ENCODE data around the gene PILRA.
"Not testable (repeated sequence)": the region's sequence is repeated elsewhere in the genome, so short reads cannot be mapped to it uniquely, and the experiment has no call there.

PILRA gene

DNA sequence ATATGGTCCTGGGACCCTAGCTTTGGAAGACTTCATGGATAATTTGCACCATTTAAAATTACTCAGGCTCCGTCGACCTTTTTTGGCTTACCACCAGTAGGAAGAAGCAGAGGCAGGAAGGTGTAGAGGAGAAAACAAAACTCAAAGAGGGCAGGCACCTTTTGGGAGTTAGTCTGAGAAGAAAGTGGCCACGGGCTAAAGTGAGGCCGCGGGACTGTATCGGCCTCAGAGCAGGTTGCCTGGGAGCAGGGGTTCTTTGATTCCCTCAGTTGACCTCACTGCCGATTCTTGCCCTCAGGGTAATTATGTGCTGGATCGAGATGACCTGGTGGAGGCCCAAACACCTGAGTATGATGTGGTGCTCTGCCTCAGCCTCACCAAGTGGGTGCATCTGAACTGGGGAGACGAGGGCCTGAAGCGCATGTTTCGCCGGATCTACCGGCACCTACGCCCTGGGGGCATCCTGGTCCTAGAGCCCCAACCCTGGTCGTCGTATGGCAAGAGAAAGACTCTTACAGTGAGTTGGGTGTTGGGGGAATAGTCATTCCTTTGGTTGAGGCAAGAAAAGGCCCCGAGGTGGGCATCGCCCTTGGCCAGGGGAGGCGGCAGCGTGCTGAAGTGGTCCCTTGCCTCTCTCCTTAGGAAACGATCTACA lies 59.5 kb downstream of the PILRA start:
- no peak for DNase-seq (ENCODE audit: low read depth in 2 of 2, low spot score in 1 of 2)

DNA sequence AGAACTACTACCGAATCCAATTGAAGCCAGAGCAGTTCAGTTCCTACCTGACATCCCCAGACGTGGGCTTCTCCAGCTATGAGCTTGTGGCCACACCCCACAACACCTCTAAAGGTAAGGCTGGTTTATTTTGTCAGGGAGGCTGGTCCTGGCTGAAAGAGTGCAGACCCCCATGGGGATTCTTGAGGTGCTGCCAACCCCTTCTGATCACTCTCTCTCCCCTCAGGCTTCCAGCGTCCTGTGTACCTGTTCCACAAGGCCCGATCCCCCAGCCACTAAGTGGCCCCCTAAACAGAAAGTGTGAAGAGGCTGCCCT lies 59.9 kb downstream of the PILRA start:
- no peak for DNase-seq (ENCODE audit: low read depth in 2 of 2, low spot score in 1 of 2)

DNA sequence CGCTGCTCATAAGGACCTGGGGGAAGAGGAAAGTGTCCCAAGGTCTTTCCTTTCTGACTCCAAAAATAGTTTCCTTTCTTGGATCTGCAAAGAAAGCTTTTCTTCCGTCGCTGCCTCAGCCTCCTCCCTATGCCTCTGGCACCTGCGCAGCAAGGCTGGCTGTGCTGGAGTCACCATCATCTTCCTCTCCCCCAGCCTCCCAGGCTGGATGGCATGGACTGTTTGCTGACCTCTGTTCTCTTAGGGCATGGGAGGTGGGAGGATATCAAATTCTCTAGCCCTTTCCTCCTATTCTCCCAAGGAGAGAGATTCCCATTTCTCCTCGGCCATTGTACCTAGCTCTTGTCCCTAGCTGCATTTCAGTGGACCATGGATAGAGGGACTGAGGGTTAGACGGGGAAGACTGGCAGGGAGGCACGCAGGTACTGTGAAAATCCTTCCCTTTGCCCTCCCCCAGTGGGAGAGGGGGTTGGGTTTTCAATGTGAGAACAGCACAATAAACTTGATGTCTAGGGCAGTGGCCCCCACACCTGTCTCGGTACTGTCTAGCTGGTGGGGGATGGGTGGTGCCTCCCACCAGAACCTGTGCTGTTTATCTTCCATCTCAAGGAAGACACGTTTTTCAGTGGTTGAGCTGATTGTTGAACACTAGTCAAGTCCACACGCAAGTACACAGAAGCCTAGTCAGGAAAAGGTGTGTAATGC lies 60.5 kb downstream of the PILRA start:
- DNase-seq (ENCODE audit: low read depth in 2 of 2, low spot score in 1 of 2) = no peak

DNA sequence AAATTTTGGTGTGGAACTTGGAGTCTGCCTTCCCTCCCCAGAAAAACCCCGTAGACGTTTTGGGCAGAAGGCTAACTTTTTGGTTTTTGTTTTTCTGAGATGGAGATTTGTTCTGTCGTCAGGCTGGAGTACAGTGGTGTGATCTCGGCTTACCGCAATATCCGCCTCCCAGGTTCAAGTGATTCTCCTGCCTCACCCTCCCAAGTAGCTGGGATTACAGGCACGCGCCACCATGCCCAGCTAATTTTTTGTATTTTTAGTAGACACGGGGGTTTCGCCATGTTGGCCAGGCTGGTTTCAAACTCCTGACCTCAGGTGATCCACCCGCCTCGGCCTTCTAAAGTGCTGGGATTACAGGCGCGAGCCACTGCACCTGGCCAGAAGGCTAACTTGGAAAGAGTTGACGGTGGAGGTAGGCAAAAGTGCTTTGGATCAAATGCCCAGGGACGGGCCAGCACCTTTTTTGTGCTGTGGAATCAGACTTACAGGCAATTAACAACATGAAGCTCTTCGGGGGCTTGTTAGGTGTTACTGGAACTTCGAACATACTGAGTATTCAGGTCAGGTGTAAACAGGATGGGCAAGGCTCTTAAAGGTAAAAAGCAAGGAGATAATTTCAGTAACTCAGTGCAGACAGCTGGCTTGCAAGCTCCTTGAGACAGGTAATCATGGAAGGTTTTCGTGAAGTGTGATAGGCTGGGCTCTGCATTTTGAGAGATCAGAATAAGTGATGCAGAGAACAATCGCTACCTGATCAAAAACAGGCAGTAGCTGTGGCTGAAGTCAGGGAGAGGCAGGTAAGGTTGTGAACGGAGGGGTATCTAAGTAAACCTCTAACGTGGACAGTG lies 61.2 kb downstream of the PILRA start:
- DNase-seq (ENCODE audit: low read depth in 2 of 2, low spot score in 1 of 2) = no peak

DNA sequence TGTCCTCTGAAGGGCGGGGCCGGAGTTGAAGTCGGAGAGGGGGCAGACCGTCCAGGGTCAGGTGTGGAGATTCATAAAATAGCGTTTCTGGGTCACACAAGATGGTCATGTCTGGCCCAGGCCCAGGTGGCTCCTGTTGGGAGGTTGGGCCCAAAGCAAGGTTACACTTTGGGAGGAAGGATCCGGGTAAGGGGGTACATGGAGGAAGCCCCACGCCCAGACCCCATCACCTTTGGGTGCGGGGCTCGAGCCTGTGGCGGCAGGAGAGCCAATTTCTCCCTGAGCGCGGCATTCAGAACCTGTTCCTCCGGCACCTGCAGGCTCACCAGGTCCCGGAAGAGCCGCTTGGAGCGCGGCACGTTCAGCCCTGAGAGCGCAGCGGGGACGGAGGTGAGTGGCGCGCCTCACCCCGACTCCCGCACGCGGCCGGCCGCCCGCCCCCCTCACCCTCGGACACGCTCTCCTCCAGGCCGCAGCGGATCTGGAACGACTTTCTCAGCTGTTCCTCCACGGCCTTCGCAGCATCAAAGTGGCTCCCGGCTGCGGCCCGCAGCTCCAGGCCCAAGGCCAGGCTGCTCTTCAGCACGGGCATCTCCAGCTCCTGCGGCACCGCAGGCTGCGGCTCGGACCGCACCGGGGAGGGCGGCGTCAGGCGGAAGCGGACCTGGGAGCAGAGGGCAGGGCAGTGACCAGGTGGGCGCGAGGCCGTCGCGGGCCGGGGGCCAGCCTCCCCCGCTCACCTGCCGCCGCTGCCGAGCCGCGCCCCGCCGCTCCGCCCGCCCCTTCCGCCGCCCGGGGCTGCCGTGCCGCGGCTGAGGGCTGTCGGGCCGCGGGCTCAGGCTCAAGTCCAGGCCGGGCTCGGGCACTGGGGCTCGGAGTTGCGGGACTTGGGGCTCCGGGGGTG lies 62.4 kb downstream of the PILRA start:
- peak in 1 of 2 donors; percentile 8 for DNase-seq (ENCODE audit: low read depth in 2 of 2, low spot score in 1 of 2)

DNA sequence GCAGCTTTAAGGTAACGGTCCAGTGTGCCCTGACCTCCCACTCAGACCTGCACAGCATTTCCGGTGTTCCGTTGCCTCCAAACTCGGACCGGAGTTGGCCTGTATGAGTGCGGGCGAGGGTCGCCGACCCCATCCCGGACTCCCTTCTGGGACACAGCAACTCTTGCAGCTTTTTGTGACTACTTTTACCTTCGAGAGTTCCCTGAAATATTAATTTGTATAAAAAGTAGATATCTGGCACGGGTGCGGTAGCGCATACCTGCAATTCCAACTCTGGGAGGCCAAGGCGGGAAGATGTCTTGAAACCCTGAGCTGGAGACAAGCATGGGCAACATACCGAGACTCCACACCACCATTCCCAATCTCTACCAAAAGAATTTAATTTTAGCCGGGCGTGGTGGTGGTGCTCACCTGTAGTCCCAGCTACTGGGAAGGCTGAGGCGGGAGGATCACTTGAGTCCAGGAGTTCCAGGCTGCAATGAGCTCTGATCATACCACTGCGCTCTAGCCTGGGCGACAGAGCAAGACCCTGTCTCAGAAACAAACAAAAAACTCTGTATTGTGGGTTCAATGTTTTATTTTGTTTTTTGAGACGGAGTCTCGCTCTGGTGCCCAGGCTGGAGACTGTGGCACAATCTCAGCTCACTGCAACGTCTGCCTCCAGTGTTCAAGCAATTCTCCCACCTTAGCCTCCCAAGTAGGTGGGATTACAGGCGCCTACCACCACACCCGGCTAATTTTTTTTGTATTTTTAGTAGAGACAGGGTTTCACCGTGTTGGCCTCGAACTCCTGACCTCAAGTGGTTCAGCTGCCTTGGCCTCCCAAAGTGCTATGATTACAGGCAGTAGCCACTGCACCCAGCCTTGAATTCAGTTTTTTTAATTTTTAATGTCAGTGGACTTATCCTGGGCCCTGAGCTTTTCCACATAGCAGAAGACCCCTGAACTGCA lies 64.1 kb downstream of the PILRA start:
- no peak for DNase-seq (ENCODE audit: low read depth in 2 of 2, low spot score in 1 of 2)

DNA sequence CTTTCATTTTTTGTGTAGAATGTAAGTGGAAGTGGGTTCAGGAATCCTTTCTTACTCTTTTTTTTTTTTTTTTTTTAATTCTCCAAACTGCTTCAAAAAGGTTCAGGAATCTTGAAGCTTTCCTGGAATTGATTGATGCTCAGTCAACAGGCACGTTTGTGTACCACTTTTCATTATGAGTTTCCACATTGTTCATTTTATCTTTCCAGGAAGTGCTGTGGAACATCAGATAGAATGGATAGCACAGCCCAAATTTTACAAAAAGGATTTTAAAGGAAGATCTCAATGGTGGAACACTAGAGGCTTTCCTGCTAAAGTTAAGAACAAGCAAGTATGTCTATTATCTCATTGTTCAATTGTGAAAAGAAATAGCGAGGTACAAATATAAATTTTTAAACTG lies 64.9 kb downstream of the PILRA start:
- no peak for DNase-seq (ENCODE audit: low read depth in 2 of 2, low spot score in 1 of 2)

DNA sequence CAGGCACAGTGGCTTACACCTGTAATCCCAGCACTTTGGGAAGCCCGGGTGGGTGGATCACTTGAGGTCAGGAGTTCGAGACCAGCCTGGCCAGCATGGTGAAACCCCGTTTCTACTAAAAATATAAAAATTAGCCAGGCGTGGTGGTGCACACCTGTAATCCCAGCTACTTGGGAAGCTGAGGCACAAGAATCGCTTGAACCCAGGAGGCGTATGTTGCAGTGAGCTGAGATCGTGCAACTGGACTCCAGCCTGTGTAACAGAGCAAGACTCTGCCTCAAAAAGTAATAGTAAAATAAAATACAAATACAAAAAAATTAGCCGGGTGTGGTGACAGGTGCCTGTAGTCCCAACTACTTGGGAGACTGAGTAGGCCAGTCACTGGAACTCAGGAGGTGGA lies 65.4 kb downstream of the PILRA start:
- DNase-seq (ENCODE audit: low read depth in 2 of 2, low spot score in 1 of 2) = not testable (repeated sequence)

DNA sequence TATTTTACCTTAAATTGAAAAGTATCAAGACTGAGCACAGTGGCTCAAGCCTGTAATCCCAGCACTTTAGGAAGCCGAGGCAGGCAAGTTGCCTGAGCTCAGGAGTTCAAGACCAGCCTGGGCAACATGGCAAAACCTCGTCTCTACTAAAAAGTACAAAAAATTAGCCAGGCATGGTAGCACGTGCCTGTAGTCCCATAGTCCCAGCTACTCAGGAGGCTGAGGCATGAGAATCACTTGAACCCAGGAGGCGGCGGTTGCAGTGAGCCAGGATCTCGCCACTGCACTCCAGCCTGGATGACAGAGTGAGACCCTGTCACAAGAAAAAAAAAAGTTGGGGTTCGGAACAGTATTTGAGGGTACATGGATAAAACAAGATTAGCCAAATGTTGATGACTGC lies 66.0 kb downstream of the PILRA start:
- DNase-seq (ENCODE audit: low read depth in 2 of 2, low spot score in 1 of 2) = not testable (repeated sequence)

DNA sequence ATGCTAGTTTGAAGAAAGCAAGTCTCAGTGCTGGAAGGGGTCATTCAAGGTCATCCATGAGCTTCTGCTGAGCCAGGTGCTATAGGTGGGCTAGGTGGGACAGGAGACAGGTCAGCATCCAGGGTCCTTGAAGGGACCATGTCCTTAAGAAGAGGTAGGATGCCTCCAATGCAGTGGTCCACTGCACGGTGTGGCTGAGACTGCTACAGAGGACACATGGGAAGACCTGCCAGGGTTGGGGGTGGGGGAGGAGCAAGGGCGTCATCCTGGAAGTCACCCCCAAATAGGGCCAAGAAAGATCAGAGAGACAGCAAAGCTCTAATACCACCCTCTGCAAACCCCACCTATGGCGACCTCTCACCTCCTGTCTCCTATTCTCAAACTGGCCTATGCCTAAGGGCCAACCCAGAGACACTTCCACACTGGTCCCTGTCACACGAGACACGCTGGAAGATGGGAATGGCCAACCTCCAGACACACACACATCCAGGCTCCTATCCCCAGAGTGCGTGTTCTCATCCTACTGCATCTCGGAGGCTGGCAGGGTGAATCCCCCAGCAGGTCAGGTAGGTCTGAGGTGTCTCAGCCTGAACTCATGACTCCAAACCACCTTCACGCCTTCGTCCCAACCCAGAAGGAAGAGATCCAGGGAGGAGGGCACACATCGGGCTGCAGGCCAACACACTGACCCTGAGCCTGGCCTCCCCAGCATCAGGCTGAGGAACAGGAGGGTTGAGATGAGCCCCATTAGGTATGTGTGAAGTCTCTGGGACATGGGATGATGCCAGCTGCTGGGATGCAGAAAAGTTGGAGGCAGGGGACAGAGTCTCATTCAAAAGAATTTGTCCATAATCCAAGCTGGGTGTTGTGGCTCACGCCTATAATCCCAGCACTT lies 68.6 kb downstream of the PILRA start:
- DNase-seq (ENCODE audit: low read depth in 2 of 2, low spot score in 1 of 2) = no peak

DNA sequence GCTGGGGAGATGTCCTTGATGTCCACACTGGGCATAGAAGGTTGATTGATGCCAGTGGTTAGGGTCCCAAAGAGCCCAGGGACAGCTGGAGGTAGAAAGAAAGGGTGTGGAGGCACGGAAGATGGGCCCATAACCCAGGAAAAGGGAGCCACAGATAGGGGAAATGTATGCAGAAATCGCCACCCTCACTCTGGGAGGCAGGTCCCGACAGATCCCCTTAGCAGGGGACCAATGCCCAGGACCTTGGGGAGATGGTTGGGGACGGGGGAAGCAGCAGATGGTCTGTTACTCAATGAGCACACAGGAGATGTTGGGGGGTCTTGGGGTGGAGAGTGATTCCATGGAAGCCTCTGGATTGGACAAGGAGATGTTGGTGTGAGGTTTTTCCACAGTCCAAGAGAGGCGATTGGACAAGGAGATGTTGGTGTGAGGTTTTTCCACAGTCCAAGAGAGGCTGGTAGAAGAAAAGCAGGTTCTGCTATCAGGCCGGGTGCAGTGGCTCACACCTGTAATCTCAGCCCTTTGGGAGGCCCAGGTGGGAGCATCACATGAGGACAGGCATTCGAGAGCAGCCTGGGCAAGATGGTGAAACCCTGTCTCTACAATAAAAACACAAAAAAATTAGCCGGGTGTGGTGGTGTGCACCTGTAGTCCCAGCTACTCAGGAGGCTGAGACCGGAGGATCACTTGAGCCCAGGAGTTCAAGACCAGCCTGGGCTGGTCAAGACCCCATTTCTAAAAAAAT lies 70.0 kb downstream of the PILRA start:
- no peak for DNase-seq (ENCODE audit: low read depth in 2 of 2, low spot score in 1 of 2)

DNA sequence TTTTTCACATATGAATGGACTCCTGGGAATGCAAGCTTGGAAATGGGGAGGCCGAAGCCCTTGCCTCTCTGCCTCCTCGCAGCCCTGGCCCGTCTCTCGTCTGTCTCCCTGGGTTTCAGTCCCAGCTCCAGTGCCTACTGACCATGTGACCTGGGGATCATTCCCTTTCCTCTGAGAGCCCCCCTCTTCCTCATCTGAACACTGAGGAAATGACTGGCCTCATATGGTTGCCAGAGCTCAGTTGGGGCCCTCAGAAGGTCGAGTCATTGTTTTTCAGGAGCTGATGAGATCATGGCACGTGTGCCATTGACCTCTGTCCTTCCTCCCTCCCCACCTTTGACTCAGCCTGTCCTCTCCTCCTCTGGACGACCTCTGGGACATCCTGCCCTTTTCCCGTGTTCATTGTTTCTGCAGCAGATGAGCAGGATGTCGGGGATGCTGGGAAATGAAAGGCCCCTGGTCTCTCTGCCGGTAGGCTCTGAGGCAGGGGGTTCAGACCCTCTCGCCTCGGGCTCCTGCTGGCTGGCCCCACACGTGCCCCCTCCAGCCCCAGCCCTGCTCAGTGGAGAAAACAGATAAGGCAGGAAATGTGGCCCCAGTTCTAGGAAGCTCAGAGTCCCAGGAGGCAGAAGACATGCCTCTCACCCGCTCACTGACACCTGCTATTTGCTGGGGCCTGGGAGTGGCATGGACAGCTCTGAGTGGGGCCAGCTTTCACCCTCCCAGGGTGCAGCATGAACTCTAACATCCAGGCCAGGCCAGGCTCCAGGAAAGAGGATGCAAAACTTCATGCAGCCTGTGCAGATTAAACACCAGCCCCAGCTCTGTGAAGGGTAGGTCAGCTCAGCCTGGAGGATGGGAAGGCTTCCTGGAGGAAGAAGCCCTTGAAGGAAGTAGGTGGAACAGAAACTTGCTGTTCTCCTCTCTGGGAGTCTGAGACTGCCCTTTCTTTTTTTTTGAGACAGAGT lies 71.3 kb downstream of the PILRA start:
- no peak for DNase-seq (ENCODE audit: low read depth in 2 of 2, low spot score in 1 of 2)

DNA sequence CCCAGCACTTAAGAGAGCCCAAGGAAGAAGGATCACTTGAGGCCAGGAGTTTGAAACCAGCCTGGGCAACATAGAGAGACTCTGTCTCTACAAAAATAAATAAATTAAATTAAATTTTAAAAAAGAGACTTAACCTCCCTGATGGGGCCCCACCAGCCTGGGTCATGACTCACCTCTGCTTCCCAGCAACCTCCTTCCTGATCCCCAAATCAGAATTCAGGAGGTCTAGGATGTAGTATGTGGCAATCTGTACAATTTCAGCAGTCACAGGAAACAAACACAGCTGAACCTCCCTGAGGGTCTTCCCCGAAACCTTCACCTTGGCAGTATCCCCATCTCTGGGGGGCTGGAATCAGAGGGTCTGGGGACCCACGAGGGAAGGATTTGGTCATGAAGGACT lies 72.8 kb downstream of the PILRA start:
- DNase-seq (ENCODE audit: low read depth in 2 of 2, low spot score in 1 of 2) = no peak

DNA sequence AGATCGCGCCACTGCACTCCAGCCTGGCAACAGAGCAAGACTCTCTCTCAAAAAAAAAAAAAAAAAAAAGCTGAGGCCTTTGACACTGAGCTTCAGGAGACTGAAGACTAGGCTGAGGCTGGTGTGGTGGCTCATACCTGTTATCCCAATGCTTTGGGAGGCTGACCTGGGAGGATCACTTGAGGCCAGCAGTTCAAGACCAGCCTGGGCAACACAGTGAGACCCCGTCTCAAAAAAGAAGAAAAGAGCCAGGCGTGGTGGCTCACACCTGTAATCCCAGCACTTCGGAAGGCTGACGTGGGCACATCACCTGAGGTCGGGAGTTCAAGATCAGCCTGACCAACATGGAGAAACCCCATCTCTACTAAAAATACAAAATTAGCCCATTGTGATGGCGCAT lies 74.1 kb downstream of the PILRA start:
- not testable (repeated sequence) for DNase-seq (ENCODE audit: low read depth in 2 of 2, low spot score in 1 of 2)

DNA sequence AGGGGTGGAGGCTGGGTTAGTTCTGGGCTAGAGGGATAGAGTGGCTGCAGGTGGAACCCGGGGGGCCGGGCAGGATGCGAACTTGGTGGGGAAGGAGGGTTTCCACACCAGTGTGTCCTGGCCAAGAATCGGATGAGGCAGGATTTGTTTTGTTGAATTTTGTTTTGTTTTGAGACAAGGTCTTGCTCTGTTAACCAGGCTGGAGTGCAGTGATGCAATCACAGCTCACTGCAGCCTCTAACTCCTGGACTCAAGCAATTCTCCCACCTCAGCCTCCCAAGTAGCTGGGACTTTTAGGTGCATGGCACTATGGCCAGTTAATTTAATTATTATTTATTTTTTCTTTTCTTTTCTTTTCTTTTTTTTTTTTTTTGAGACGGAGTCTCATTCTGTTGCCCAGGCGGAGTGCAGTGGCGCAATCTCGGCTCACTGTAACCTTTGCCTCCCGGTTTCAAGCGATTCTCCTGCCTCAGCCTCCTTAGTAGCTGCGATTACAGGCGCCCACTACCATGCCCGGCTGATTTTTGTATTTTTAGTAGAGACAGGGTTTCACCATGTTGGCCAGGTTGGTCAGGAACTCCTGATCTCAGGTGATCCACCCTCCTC lies 76.0 kb downstream of the PILRA start:
- no peak for DNase-seq (ENCODE audit: low read depth in 2 of 2, low spot score in 1 of 2)

All from stimulated activated CD8-positive, alpha-beta memory T cell treated with anti-CD3 and anti-CD28 coated beads, Interleukin-4, amount 100 ng/mL, for 1 hour (primary cell).